K562 (cell line): ENCODE measurements around the gene OBSL1.

Experiments
- CEBPB ChIP-seq: fragments of 450-650 bp; IDR thresholded peaks from 2 replicates; pipeline ENCODE4 v1.6.1; 2016; ENCODE audit warnings: missing genetic modification characterization, missing compliant biosample characterization
- CHD2 ChIP-seq: IDR thresholded peaks from 2 replicates; pipeline ENCODE4 v1.6.1; 2011; ENCODE audit warnings: low read depth, low read length
- CTCF ChIP-seq, 3 experiments: IDR thresholded peaks in 2 of 3; conservative IDR thresholded peaks in 1 of 3; 2 replicates each; pipeline ENCODE4 v1.5.1; 2011 to 2012; ENCODE audit warnings: low read length in 3 of 3, mild to moderate bottlenecking in 3 of 3, control low read depth in 2 of 3, improper control_type of control experiment in 1 of 3, inconsistent platforms in 1 of 3, low read depth in 1 of 3, mixed read lengths in 1 of 3, moderate library complexity in 1 of 3; ENCODE audit not compliant: insufficient read depth in 2 of 3
- ESRRB ChIP-seq: fragments of 250-450 bp; sonication (Bioruptor Pico); IDR thresholded peaks from 2 replicates; pipeline ENCODE4 v1.5.0; 2020; ENCODE audit warnings: mild to moderate bottlenecking, moderate library complexity, borderline replicate concordance
- PHF8 ChIP-seq: fragments of 200-600 bp; sonication (generic); IDR thresholded peaks from 2 replicates; pipeline ENCODE4 v1.6.1; 2012; ENCODE audit warnings: mixed run types, mild to moderate bottlenecking, inconsistent platforms, low read length, moderate library complexity, borderline replicate concordance
- POLR2B ChIP-seq: fragments of 450-650 bp; IDR thresholded peaks from 2 replicates; pipeline ENCODE4 v1.6.1; 2018; ENCODE audit warnings: low read depth; ENCODE audit not compliant: partially characterized antibody
- SP2 ChIP-seq: IDR thresholded peaks from 2 replicates; pipeline ENCODE4 v1.6.1; 2011; ENCODE audit warnings: mild to moderate bottlenecking, low read depth, low read length, moderate library complexity; ENCODE audit not compliant: poor library complexity, severe bottlenecking; ENCODE audit errors: extremely low read depth
- TF ChIP-seq, protein P1 (sequence below): fragments of 450-650 bp; formaldehyde crosslinking; conservative IDR thresholded peaks from 2 replicates; pipeline ENCODE4 v1.4.0; 2022; ENCODE audit warnings: mild to moderate bottlenecking, missing genetic modification characterization
- TF ChIP-seq, protein P2 (sequence below), 2 experiments: fragments of 450-650 bp; IDR thresholded peaks; 2 replicates each; pipeline ENCODE4 v1.6.1; 2016
- TF ChIP-seq, protein P3 (sequence below): fragments of 450-650 bp; IDR thresholded peaks from 2 replicates; pipeline ENCODE4 v1.7.1; 2018; ENCODE audit warnings: mild to moderate bottlenecking, low read depth; ENCODE audit not compliant: partially characterized antibody

- no peak for TF ChIP-seq PHF8
- TF ChIP-seq, protein P1, sequence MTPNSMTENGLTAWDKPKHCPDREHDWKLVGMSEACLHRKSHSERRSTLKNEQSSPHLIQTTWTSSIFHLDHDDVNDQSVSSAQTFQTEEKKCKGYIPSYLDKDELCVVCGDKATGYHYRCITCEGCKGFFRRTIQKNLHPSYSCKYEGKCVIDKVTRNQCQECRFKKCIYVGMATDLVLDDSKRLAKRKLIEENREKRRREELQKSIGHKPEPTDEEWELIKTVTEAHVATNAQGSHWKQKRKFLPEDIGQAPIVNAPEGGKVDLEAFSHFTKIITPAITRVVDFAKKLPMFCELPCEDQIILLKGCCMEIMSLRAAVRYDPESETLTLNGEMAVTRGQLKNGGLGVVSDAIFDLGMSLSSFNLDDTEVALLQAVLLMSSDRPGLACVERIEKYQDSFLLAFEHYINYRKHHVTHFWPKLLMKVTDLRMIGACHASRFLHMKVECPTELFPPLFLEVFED, result no peak
- no peak for TF ChIP-seq CHD2
- no peak for TF ChIP-seq CEBPB
- TF ChIP-seq ESRRB, result no peak
- no peak for TF ChIP-seq POLR2B
- TF ChIP-seq CTCF (IDR thresholded peaks at IDR 0.05 in 2 of 3, conservative IDR thresholded peaks at IDR 0.05 in 1 of 3; ENCODE audit: insufficient read depth in 2 of 3, low read depth in 1 of 3, low read length in 3 of 3), result no peak
- TF ChIP-seq, protein P2, sequence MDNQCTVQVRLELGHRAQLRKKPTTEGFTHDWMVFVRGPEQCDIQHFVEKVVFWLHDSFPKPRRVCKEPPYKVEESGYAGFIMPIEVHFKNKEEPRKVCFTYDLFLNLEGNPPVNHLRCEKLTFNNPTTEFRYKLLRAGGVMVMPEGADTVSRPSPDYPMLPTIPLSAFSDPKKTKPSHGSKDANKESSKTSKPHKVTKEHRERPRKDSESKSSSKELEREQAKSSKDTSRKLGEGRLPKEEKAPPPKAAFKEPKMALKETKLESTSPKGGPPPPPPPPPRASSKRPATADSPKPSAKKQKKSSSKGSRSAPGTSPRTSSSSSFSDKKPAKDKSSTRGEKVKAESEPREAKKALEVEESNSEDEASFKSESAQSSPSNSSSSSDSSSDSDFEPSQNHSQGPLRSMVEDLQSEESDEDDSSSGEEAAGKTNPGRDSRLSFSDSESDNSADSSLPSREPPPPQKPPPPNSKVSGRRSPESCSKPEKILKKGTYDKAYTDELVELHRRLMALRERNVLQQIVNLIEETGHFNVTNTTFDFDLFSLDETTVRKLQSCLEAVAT (IDR thresholded peaks at IDR 0.05), result no peak
- TF ChIP-seq, protein P3, sequence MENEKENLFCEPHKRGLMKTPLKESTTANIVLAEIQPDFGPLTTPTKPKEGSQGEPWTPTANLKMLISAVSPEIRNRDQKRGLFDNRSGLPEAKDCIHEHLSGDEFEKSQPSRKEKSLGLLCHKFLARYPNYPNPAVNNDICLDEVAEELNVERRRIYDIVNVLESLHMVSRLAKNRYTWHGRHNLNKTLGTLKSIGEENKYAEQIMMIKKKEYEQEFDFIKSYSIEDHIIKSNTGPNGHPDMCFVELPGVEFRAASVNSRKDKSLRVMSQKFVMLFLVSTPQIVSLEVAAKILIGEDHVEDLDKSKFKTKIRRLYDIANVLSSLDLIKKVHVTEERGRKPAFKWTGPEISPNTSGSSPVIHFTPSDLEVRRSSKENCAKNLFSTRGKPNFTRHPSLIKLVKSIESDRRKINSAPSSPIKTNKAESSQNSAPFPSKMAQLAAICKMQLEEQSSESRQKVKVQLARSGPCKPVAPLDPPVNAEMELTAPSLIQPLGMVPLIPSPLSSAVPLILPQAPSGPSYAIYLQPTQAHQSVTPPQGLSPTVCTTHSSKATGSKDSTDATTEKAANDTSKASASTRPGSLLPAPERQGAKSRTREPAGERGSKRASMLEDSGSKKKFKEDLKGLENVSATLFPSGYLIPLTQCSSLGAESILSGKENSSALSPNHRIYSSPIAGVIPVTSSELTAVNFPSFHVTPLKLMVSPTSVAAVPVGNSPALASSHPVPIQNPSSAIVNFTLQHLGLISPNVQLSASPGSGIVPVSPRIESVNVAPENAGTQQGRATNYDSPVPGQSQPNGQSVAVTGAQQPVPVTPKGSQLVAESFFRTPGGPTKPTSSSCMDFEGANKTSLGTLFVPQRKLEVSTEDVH, result no peak
- no peak for TF ChIP-seq SP2
Measured at GRCh38 chr2:219618733-219619122, 47.4 kb upstream of the OBSL1 start.
